ENCODE results near the gene ANK2.

The ANK2 gene

GRCh38 chr4:113384600-113384999 is 335.1 kb downstream of the ANK2 start:
- TF ChIP-seq CTCF (IDR thresholded peaks at IDR 0.05): no peak

- TF ChIP-seq CTCF (IDR thresholded peaks at IDR 0.05): no peak
Measured at GRCh38 chr4:113385281-113385899, 335.9 kb downstream of the ANK2 start.

- no peak for TF ChIP-seq CTCF (IDR thresholded peaks at IDR 0.05)
Measured at GRCh38 chr4:113389160-113389559, 339.7 kb downstream of the ANK2 start.

GRCh38 chr4:113390850-113391249 is 341.4 kb downstream of the ANK2 start:
- no peak for TF ChIP-seq CTCF (IDR thresholded peaks at IDR 0.05)

- TF ChIP-seq CTCF (IDR thresholded peaks at IDR 0.05): no peak
Measured at GRCh38 chr4:113394108-113394729, 344.8 kb downstream of the ANK2 start.

- TF ChIP-seq CTCF (IDR thresholded peaks at IDR 0.05): peak; percentile 58
Measured at GRCh38 chr4:113394730-113395530, 345.5 kb downstream of the ANK2 start.

GRCh38 chr4:113397114-113397701 is 347.8 kb downstream of the ANK2 start:
- no peak for TF ChIP-seq CTCF (IDR thresholded peaks at IDR 0.05)

All from LNCAP (cell line).